ENCODE measurements around the gene DNAJC17. TPM values are rescaled to one million over a fixed set of nuclear protein-coding genes. Genes with fewer than 3 reads are reported as not detected.

Gene DNAJC17
- total RNA-seq, 1 donor from 2014 or later: 43.2 TPM

GRCh38 chr15:40789119-40789518 is 18.2 kb downstream of the DNAJC17 start:
- H3K27ac Mint-ChIP-seq (ENCODE audit: unreplicated experiment): no peak overlapping the region
- DNase-seq: no peak
- TF ChIP-seq CTCF (IDR thresholded peaks at IDR 0.05; ENCODE audit: partially characterized antibody, unreplicated experiment): no peak
- H3K4me3 Mint-ChIP-seq (ENCODE audit: unreplicated experiment): no peak overlapping the region
- H3K4me1 Mint-ChIP-seq (ENCODE audit: low read depth, unreplicated experiment): peaks cover 2% of the 10 kb centered on the region
- peaks cover 2% of the 10 kb centered on the region for H3K27me3 Mint-ChIP-seq (ENCODE audit: unreplicated experiment)
- H3K36me3 Mint-ChIP-seq (ENCODE audit: unreplicated experiment): no peaks in the 10 kb centered on the region
- no peaks in the 10 kb centered on the region for H3K9me3 Mint-ChIP-seq (ENCODE audit: unreplicated experiment)

DNA sequence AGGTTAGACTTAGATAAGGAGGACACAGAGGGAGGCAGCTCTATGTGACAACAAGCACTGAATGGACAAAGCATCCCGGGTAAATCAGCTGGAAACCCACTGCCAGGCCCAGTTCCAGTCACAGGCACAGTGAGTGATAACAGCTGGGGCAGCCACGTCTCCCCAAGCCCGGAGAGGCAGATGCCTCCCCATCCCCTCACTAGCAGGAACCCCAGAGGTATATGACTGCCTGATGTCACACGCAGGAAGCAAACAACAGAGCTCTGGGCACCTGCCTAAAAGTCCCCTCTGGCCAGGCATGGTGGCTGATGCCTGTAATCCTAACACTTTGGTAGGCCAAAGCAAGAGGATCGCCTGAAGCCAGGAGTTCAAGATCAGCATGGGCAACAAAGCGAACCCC is 19.3 kb downstream of the DNAJC17 start:
- Mint-ChIP-seq H3K9me3 (ENCODE audit: unreplicated experiment) (no peaks in the 10 kb centered on the region), H3K4me1 (ENCODE audit: low read depth, unreplicated experiment) (peaks cover 2% of the 10 kb centered on the region), H3K4me3 (ENCODE audit: unreplicated experiment) (no peak overlapping the region), H3K36me3 (ENCODE audit: unreplicated experiment) (no peaks in the 10 kb centered on the region), H3K27ac (ENCODE audit: unreplicated experiment) (no peak overlapping the region), H3K27me3 (ENCODE audit: unreplicated experiment) (peaks cover 2% of the 10 kb centered on the region)
- DNase-seq: no peak
- TF ChIP-seq CTCF (IDR thresholded peaks at IDR 0.05; ENCODE audit: partially characterized antibody, unreplicated experiment): no peak

GRCh38 chr15:40787344-40787841 is 19.9 kb downstream of the DNAJC17 start:
- H3K27ac Mint-ChIP-seq (ENCODE audit: unreplicated experiment): no peak overlapping the region
- H3K27me3 Mint-ChIP-seq (ENCODE audit: unreplicated experiment): peaks cover 2% of the 10 kb centered on the region
- no peak for TF ChIP-seq CTCF (IDR thresholded peaks at IDR 0.05; ENCODE audit: partially characterized antibody, unreplicated experiment)
- H3K9me3 Mint-ChIP-seq (ENCODE audit: unreplicated experiment): peaks cover 2% of the 10 kb centered on the region
- H3K36me3 Mint-ChIP-seq (ENCODE audit: unreplicated experiment): no peaks in the 10 kb centered on the region
- peaks cover 4% of the 10 kb centered on the region for H3K4me1 Mint-ChIP-seq (ENCODE audit: low read depth, unreplicated experiment)
- no peak overlapping the region for H3K4me3 Mint-ChIP-seq (ENCODE audit: unreplicated experiment)
- DNase-seq: no peak

GRCh38 chr15:40785814-40786213 is 21.5 kb downstream of the DNAJC17 start:
- H3K27ac Mint-ChIP-seq (ENCODE audit: unreplicated experiment): no peak overlapping the region
- H3K27me3 Mint-ChIP-seq (ENCODE audit: unreplicated experiment): peaks cover 2% of the 10 kb centered on the region
- peaks cover 2% of the 10 kb centered on the region for H3K9me3 Mint-ChIP-seq (ENCODE audit: unreplicated experiment)

GRCh38 chr15:40785164-40785563 is 22.1 kb downstream of the DNAJC17 start:
- Mint-ChIP-seq H3K9me3 (ENCODE audit: unreplicated experiment) (peaks cover 2% of the 10 kb centered on the region), H3K36me3 (ENCODE audit: unreplicated experiment) (no peaks in the 10 kb centered on the region), H3K27ac (ENCODE audit: unreplicated experiment) (no peak overlapping the region), H3K27me3 (ENCODE audit: unreplicated experiment) (peaks cover 2% of the 10 kb centered on the region), H3K4me1 (ENCODE audit: low read depth, unreplicated experiment) (peaks cover 5% of the 10 kb centered on the region), H3K4me3 (ENCODE audit: unreplicated experiment) (no peak overlapping the region)
- TF ChIP-seq CTCF (IDR thresholded peaks at IDR 0.05; ENCODE audit: partially characterized antibody, unreplicated experiment): no peak
- no peak for DNase-seq

More at GRCh38 chr15:40785814-40786213, 21.5 kb downstream of the DNAJC17 start:
- no peak for DNase-seq
- H3K4me3 Mint-ChIP-seq (ENCODE audit: unreplicated experiment): no peak overlapping the region
- H3K4me1 Mint-ChIP-seq (ENCODE audit: low read depth, unreplicated experiment): peaks cover 5% of the 10 kb centered on the region
- no peaks in the 10 kb centered on the region for H3K36me3 Mint-ChIP-seq (ENCODE audit: unreplicated experiment)
- TF ChIP-seq CTCF (IDR thresholded peaks at IDR 0.05; ENCODE audit: partially characterized antibody, unreplicated experiment): no peak

All from glutamatergic neuron (in vitro differentiated cells).